Stimulated activated CD8-positive, alpha-beta memory T cell treated with anti-CD3 and anti-CD28 coated beads, Interleukin-4, amount 100 ng/mL, for 24 hours (primary cell): Measurements from ENCODE around the gene ANGPTL4.
"Not testable (repeated sequence)": the region's sequence is repeated elsewhere in the genome, so short reads cannot be mapped to it uniquely, and the experiment has no call there.

Experiments
- DNase-seq: peaks from one replicate; pipeline ENCODE4 v3.0.0-alpha.2; 2020; ENCODE audit warnings: low read depth

ANGPTL4 gene, protein sequence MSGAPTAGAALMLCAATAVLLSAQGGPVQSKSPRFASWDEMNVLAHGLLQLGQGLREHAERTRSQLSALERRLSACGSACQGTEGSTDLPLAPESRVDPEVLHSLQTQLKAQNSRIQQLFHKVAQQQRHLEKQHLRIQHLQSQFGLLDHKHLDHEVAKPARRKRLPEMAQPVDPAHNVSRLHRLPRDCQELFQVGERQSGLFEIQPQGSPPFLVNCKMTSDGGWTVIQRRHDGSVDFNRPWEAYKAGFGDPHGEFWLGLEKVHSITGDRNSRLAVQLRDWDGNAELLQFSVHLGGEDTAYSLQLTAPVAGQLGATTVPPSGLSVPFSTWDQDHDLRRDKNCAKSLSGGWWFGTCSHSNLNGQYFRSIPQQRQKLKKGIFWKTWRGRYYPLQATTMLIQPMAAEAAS

DNA sequence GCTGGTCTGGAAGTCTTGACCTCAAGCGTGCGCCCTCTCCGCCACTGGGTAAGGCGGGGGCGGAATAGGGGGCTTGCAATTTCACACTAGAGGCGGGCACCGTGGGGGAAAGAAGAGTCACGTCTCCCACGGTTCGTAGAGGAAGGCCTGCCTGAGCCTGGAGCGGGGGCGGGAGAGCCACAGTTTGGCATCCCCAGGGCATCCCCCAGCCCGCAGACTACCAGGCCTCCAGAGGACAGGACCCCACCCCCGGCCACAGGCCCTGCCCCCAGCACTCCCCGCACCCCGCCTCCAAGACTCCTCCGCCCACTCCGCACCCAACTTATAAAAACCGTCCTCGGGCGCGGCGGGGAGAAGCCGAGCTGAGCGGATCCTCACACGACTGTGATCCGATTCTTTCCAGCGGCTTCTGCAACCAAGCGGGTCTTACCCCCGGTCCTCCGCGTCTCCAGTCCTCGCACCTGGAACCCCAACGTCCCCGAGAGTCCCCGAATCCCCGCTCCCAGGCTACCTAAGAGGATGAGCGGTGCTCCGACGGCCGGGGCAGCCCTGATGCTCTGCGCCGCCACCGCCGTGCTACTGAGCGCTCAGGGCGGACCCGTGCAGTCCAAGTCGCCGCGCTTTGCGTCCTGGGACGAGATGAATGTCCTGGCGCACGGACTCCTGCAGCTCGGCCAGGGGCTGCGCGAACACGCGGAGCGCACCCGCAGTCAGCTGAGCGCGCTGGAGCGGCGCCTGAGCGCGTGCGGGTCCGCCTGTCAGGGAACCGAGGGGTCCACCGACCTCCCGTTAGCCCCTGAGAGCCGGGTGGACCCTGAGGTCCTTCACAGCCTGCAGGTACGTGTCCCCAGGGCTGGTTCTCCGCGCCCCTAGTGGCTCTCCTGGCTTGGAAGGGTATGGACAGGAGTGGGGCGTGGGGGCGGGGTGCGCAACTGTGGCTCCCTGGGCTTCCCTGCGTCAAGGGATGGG is at the start of gene ANGPTL4:
TSS of gene ANGPTL4 (plus strand) at position 353 of the 969 bp plus-strand sequence. CDS start at position 520, 167 bp downstream.
- peak; percentile 49 for DNase-seq

DNA sequence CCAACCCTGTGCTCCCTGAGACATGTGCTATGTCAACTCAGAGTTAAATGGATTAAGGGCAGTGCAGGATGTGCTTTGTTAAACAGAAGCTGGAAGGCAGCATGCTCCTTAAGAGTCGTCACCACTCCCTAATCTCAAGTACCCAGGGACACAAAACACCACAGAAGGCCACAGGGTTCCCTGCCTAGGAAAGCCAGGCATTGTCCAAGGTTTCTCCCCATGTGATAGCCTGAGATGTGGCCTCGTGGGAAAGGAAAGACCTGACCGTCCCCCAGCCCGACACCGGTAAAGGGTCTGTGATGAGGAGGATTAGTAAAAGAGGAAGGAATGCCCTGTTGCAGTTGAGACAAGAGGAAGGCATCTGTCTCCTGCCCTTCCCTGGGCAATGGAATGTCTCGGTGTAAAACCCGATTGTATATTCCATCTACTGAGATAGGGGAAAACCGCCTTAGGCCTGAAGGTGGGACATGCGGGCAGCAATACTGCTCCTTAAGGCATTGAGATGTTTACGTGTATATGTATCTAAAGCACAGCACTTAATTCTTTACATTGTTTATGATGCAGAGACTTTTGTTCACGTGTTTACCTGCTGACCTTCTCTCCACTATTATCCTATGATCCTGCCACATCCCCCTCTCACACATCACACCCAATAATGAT is 48.8 kb upstream of the ANGPTL4 start:
- not testable (repeated sequence) for DNase-seq

DNA sequence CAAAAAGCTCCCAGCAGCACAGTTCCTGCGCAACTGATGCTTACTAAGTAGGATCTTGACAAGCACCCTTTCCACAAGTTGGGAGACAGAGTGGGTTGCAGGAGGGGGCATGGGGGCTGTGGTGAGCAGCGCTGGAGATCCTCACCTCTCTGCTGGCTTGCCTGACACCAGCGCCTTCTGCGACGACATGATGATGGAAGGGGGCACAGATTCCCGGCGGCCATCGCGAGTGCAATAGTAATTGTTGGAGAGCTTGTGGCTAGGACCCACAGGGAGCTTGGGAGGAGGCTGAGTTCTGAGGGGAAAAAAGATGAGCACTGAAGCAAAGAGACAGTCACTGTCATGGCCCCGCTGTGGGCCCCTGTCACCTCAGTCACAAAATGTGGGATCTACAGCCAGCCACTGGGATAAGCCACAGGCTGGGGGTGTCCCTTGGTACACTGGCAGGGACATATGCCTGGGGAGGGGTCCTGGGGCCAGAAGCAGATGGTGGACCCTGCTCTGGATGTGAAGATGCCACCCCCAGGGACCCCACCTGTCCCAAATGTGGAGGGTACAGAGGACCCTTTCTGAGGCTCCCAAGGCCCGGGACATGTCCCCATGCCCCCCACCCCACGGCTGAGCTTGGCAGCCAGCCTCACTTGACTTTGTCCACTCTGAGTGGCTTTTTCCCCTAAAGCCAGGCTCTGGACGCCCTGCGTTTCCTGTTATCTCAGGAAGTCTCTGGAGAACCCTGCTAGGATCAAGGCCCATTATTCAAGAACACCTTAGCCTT is 47.4 kb upstream of the ANGPTL4 start:
- no peak for DNase-seq

DNA sequence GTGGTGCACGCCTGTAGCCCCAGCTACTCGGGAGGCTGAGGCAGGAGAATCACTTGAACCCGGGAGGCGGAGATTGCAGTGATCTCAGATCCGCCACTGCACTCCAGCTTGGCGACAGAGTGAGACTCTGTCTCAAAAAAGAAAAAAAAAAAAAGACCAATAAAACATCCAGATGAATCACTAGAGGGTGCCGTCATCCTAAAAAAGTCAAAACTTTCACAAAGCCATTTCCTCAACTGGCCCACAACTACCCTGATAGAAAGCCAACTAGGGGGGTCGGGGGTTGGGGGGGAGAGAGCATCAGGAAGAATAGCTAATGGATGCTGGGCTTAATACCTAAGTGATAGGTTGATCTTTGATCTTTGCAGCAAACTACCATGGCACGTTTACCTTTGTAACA is 45.1 kb upstream of the ANGPTL4 start:
- DNase-seq, result not testable (repeated sequence)

DNA sequence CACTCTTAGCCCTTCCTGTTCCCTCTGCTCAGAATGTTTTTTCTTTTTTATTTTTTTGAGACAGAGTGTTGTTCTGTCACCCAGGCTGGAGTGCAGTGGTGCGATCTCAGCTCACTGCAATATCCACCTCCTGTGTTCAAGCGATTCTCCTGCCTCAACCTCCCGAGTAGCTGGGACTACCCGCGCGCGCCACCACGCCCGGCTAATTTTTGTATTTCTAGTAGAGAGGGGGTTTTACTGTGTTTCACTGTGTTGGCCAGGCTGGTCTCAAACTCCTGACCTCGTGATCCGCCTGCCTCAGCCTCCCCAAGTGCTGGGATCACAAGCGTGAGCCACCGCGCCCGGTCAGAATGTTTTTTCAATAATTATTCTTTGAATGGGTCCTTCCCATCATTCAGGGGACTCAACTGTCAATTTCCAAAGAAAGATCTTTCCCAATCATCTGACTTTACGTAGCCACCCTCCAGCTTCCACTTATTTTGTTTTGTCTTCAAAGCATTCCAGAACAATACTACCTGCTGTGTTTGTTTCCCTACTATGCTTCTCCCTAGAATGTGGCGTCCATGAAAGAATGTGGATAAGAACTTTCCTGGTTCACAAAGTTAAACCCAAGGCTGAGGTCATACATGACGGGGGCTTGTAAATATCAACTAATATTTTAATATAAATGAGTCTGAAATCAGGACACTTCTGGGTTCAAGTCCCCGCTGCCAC is 44.0 kb upstream of the ANGPTL4 start:
- no peak for DNase-seq

DNA sequence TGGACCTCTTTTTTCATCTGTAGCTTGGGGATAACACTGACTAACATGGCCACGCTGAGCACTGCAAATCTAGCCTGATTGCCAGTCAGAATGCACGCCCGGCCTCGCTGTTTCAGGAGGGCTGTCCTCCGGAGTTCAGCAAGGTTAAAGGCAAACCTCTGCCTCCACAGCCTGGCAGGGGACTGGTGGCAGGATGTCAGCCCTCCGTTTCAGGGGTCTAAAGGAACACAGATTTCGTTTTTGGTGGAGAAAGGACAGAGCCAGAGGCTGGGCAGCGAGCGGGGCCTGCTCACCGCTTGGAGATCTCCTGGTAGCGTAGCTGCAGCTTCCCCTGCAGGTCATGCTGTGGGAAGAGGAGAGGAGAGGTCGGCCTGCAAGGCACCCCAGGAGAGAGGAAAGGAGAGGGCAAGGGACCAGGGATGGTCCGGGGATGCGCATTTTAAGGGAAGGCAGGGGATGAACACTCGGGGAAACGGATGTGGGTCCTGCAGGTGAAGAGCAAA is 43.3 kb upstream of the ANGPTL4 start:
- DNase-seq, result no peak

DNA sequence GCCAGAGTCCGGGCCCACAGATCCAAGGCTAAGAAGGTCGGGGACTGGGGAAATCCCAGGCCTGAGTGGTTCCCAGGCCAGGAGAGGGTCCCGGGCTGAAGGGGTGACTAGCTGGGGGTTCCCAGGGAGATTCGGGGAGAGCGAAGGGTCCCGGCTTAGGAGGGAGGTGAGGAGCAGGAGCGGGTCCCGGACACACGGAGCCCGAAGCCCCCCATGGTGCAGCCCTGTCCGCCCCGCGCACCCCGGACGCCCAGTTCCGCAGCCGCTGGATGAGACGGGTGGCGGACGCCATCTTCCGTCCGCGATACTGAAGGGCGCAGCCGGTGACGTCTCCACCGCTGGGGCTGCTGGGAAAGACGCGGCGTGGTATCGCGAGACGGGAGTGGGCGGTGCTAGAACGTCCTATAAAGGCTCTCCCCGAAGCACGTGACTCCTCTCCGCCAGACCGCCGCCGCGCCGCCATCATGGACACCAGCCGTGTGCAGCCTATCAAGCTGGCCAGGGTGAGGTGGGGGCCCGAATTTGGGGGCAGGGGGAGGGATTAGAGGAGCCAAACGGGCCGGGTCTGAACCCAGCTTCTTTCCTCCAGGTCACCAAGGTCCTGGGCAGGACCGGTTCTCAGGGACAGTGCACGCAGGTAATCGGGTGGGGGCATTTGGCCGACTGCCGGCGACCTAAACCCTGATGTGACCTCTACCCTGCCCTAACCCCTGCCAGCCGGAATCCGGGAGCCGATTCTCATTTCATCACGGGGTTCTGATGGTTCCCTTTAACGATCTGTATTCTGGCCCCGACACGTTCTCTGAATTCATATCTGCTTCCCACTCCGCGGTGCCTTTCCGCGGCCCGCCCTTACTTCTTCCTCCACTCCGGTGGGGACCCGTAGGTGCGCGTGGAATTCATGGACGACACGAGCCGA is 42.6 kb upstream of the ANGPTL4 start, which contains the start of the genes NDUFA7 and RPS28:
TSS of gene NDUFA7 (minus strand) at position 309 of the 919 bp plus-strand sequence. CDS start at position 292, 17 bp downstream.
TSS of gene RPS28 (plus strand) at position 430 of the 919 bp plus-strand sequence. CDS start at position 465, 35 bp downstream.
- DNase-seq, result peak; percentile 91

DNA sequence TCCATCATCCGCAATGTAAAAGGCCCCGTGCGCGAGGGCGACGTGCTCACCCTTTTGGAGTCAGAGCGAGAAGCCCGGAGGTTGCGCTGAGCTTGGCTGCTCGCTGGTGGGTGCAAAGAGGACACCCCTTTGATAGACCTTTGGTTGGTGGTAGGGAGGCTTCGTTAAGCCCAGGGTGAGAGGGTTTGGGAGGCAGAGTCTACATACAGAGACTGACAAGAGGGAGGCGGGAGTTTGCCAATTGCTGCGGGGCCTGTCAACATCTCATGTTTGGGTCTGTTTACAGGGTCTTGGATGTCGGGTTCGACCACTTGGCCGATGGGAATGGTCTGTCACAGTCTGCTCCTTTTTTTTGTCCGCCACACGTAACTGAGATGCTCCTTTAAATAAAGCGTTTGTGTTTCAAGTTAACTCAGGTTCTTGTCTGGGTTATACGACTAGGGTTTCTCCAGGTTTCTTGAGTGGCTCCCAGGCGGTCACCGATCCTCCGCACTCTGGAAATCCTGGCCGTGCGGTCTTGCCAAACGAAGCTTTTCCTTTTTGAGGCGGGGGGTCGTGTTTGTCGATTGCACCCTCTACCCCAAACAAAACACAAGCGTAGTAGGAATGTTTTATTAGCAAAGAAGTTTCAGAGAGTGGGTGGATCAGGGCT is 41.8 kb upstream of the ANGPTL4 start:
- DNase-seq, result no peak

DNA sequence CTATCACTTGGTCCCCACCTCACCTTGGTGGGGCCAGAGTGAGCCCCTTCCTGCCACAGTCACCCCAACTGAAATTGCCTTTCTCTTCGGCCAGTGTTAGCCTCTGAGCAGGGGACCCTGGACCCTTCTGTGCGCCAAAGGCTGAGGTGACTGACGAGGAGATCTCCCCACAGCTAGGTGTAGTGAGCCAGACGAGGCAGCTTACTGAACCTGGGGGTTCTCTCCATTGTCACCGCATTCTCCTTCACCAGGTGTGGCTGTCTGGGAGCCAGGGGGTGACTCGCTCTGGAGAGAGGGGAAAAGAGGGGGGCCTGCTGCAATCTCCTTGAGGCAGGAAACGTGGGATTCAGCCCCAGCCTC is 41.3 kb upstream of the ANGPTL4 start:
- no peak for DNase-seq

DNA sequence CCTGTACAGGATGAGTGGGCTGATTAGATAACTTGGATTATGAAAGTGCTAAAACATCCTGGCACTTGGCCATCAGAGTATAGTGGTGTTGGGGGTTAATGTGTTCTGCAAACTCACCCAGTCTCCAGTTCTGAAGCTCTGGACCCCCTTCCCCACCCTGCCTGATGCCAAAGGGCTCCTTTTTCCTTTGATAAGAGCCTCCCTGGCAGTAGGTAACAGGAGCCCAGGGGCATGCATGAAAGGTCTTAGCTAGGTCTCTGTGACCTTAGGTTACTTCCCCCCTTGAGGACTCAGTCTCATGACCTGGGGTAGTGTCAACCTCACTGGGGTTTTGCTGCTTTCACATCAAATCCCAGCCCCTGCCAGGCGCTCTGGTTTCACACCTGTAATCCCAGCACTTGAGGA is 40.2 kb upstream of the ANGPTL4 start:
- no peak for DNase-seq

DNA sequence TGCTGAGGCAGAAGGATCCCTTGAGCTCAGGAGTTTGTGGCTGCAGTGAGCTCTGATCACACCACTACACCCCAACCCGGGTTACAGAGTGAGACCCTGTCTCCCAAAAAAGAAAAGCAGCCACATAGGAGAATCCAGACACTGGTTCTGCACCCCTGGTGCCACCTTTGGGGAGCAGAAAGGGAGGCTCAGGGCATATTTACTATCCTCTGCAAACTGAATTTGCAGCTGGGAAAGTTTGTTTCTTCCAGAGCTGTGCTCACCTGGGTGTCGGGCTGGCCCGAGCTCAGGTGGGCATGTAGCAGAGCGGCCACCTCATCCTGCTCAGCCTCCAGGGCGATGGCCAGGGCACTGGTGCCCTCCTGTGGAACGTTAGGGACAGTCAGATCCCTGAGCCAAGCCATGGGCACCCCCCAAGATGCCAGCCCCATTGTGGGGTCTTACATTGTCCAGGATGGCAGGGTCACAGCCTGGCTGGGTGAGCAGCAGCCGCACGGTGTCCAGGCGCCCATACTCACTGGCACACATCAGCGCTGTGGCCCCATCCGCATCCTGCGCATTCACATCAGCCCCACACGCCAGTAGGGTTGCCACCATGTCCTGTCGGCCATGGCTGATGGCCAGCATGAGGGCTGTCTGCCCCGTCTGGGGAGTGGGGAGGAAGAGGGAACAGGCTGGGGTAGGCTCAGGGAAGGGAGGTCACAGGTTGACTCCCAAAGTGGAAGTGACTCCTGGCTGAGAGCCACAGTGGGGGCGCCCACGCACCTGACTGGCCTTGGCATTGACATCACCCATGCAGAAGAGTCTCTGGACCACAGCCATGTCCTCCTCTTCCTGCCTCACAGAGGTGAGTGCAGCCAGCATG is 39.5 kb upstream of the ANGPTL4 start:
- no peak for DNase-seq

DNA sequence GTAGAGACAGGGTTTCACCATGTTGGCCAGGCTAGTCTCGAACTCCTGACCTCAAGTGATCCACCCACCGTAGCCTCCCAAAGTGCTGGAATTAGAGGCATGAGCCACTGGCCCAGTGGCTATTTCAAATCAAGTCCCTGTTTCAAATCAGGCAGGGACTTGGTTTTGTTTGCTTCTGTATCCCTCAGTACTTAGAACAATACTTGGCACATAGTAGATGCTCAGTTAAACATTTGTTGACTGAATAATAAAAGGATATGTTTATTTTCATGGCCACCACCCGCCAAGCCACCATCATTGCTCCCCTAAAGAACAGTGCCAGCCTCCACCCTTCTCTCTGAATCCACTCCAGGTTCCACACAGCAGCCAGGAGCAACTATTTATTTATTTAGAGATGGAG is 38.5 kb upstream of the ANGPTL4 start:
- DNase-seq, result no peak

DNA sequence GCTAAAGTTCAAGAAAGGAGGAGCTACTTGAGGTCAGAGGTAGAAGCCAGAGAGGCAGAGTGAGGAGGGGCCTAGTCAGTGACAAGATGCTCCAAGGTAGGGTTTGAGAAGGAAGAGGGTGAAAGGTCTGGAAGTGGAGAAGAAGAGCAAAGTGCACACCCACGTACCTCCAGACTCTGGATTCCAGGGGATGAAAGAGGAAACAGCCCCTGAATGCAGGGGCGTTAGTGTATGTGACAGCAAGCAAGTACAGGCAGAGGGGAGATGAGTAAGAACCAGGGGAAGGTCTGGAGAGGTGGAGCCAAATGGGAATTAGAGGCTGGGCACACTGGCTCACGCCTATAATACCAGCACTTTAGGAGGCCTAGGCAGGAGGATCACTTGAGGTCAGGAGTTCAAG is 34.0 kb upstream of the ANGPTL4 start:
- no peak for DNase-seq

DNA sequence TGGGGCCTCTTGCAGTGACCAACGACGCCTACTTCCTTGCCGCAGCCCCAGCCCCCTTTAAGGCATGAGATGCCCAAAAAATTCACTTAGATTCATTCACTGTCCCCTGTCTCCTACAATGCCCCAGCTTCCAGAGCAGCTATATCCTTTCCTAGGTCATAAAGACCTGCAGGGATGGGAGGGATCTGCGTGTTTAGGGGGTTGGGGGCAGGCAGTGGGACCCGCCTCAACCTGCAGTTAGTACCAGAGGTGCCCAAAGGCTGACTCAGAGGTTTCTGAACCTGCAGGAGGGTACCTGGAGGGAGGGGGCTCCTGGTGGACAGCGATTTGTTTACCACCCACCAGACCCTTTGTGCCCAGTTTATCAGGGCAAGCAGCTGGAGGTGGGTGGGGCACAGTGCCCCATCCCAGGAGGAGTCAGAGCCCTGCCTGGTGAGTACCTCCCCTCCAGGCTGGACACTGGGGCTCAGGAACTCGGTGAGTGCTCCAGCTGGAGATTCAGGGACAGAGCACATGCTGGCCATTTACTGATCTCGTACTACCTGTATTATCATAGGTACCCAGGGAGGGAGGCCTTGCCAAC is 32.6 kb upstream of the ANGPTL4 start:
- DNase-seq, result no peak

DNA sequence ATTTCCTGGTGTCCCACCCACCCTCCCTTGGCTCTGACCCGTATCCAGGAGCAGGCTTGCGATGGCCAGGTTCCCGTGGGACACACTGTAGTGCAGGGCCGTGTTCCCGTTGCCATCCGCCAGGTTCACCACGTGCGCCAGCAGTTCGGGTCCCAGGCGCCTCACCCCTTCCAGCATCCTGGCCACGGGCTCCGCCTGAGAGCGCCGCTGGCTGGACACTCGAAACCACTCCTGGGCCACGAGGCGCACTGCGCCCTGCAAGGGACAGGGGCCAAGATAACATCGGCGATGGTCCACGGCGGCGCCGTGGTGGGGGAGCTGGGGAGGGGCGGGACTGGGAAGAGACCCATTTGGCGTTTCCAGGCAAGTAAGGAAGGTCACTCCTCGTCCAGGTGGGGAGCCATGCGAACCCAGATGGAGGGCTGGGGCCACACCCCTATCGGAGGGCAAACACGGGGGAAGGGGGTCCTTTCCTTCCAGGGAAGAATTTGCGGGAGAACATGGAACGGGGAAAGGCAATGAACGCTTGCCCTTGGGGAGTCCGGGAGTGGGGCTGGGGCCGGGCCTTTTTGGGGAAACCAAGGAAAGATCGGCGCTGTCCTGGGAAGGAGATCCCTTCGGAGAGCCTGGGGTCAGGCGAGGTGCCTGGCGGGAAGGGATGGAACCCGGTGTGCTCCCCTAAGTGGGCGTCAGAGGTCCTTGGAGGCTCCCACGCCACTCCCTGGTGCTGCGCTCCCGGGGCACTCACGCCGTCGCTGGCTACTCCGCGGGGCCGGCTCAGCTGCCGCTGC is 30.8 kb upstream of the ANGPTL4 start:
- DNase-seq, result no peak

DNA sequence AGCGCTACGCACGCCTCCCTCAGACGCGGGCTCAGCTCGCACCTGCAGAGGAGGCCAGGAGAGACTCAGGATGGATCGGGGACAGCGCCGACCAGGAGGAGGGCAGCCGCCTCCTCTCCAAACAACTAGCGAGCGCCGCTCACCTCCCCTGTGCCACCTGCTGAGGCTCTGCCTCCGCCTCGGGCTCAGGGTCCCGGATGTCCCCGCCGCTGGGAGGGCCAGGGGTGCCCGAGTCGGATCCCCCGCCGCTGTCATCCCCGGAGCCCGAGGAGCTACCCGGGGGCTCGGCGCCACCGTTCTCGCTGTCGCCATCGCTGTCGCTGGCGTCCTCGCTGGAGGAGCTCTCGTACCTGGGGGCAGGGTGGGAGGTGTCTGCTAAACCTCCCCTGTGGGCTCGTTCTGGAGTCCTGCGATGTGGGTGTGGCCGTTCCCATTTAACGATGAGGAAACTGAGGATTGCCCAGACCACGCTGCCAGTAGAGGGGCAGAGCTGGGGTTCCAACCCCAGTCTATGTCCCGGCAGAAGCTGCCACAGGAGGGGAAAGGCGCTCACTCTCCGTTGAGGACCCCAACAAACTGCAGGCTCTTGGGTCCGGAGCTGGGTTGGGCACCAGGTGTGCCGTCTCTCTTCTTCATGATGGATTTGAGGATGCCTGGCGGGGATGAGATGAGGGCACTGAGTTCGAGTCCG is 30.0 kb upstream of the ANGPTL4 start:
- no peak for DNase-seq
